Measurements from ENCODE around the gene LMNA. TPM values are rescaled to one million over a fixed set of nuclear protein-coding genes. Genes with fewer than 3 reads are reported as not detected.
A peak's percentile ranks its signal among the peaks of the same experiment; 100 is the strongest.

The LMNA gene
- total and polyA plus RNA-seq, 10 of the 15 experiments (the other 5 are each of a cell fraction or from before 2014, with no cell fraction given) = 0.42 to 334 (median 81.1) TPM

- TF ChIP-seq ATF3 (IDR thresholded peaks at IDR 0.05; ENCODE audit: borderline replicate concordance, extremely low read depth, low read depth, low read length) (no peak), HDAC6 (IDR thresholded peaks at IDR 0.05; ENCODE audit: unreplicated experiment) (no peak), FOXK2 (IDR thresholded peaks at IDR 0.05) (no peak), CHD1 (IDR thresholded peaks at IDR 0.05; ENCODE audit: low read depth, low read length) (no peak), SMAD5 (IDR thresholded peaks at IDR 0.05; ENCODE audit: low read depth) (no peak), CREM (IDR thresholded peaks at IDR 0.05; ENCODE audit: low read depth) (no peak), SREBF2 (IDR thresholded peaks at IDR 0.05; ENCODE audit: low read length) (no peak), YBX1 (IDR thresholded peaks at IDR 0.05) (no peak), ZBED1 (IDR thresholded peaks at IDR 0.05; ENCODE audit: borderline replicate concordance) (no peak), IKZF2 (IDR thresholded peaks at IDR 0.05) (peak; percentile 19 to 41; a peak in 1 of 4 replicates), NKRF (conservative IDR thresholded peaks at IDR 0.05) (no peak), MEF2B (IDR thresholded peaks at IDR 0.05; ENCODE audit: partially characterized antibody, poor library complexity, severe bottlenecking) (peak; percentile 79), ZNF207 (IDR thresholded peaks at IDR 0.05; ENCODE audit: borderline replicate concordance) (no peak), JUND (IDR thresholded peaks at IDR 0.05; ENCODE audit: low read depth, low read length) (no peak), POLR2A (IDR thresholded peaks at IDR 0.05; ENCODE audit: low read depth, low read length) (peak; percentile 56), NFIC (IDR thresholded peaks at IDR 0.05; ENCODE audit: low read depth, low read length) (no peak), ESRRA (IDR thresholded peaks at IDR 0.05; ENCODE audit: low read length) (no peak), FOXM1 (IDR thresholded peaks at IDR 0.05; ENCODE audit: low read depth, low read length) (no peak), REST (IDR thresholded peaks at IDR 0.05; ENCODE audit: low read depth, low read length) (no peak), SMC3 (IDR thresholded peaks at IDR 0.05; ENCODE audit: borderline replicate concordance, low read length) (no peak), PAX8 (IDR thresholded peaks at IDR 0.05) (no peak), MEF2A (IDR thresholded peaks at IDR 0.05; ENCODE audit: insufficient read depth, low read depth, low read length) (no peak), NRF1 (conservative IDR thresholded peaks at IDR 0.05; ENCODE audit: low read depth, low read length) (no peak), PML (IDR thresholded peaks at IDR 0.05; ENCODE audit: low read length) (no peak), HSF1 (IDR thresholded peaks at IDR 0.05; ENCODE audit: low read depth, low read length) (no peak)
Observed at GRCh38 chr1:156148216-156148615, 33.7 kb downstream of the LMNA start (continued).

All from GM12878 (cell line).